Measurements from ENCODE around the gene ATP13A2.
"Not testable (repeated sequence)": the region's sequence is repeated elsewhere in the genome, so short reads cannot be mapped to it uniquely, and the experiment has no call there.

The ATP13A2 gene

GRCh38 chr1:16954579-16954978, 57.1 kb downstream of the ATP13A2 start:
- no peaks in the 10 kb centered on the region for H3K27me3 ChIP-seq (replicated peaks; ENCODE audit: control insufficient read depth, insufficient read depth, low read length)
- DNase-seq (ENCODE audit: low read depth) = no peak
- no peaks in the 10 kb centered on the region for H3K36me3 ChIP-seq (ENCODE audit: control insufficient read depth, insufficient read depth, low read length, severe bottlenecking)
- H3K4me1 ChIP-seq (ENCODE audit: control insufficient read depth, insufficient read depth, low read length) = peaks cover 8% of the 10 kb centered on the region
- no peak overlapping the region for H3K4me3 ChIP-seq (ENCODE audit: low read length)
- H3K9me3 ChIP-seq (ENCODE audit: control insufficient read depth, low read length) = no peaks in the 10 kb centered on the region
- H3K9ac ChIP-seq (ENCODE audit: low read length) = no peak overlapping the region

GRCh38 chr1:16952376-16952775, 59.4 kb downstream of the ATP13A2 start:
- H3K27me3 ChIP-seq (replicated peaks; ENCODE audit: control insufficient read depth, insufficient read depth, low read length); H3K9ac ChIP-seq (ENCODE audit: low read length); DNase-seq (ENCODE audit: low read depth); H3K4me3 ChIP-seq (ENCODE audit: low read length); H3K9me3 ChIP-seq (ENCODE audit: control insufficient read depth, low read length); H3K36me3 ChIP-seq (ENCODE audit: control insufficient read depth, insufficient read depth, low read length, severe bottlenecking): not testable (repeated sequence)
- H3K4me1 ChIP-seq (ENCODE audit: control insufficient read depth, insufficient read depth, low read length) = peaks cover 12% of the 10 kb centered on the region

- H3K4me1 ChIP-seq (ENCODE audit: control insufficient read depth, insufficient read depth, low read length); H3K36me3 ChIP-seq (ENCODE audit: control insufficient read depth, insufficient read depth, low read length, severe bottlenecking); H3K9me3 ChIP-seq (ENCODE audit: control insufficient read depth, low read length); DNase-seq (ENCODE audit: low read depth); H3K4me3 ChIP-seq (ENCODE audit: low read length); H3K27me3 ChIP-seq (replicated peaks; ENCODE audit: control insufficient read depth, insufficient read depth, low read length): not testable (repeated sequence)
- peak overlapping the region; percentile 34 for H3K9ac ChIP-seq (ENCODE audit: low read length)
Observed at GRCh38 chr1:16949026-16949425, 62.7 kb downstream of the ATP13A2 start.

DNA sequence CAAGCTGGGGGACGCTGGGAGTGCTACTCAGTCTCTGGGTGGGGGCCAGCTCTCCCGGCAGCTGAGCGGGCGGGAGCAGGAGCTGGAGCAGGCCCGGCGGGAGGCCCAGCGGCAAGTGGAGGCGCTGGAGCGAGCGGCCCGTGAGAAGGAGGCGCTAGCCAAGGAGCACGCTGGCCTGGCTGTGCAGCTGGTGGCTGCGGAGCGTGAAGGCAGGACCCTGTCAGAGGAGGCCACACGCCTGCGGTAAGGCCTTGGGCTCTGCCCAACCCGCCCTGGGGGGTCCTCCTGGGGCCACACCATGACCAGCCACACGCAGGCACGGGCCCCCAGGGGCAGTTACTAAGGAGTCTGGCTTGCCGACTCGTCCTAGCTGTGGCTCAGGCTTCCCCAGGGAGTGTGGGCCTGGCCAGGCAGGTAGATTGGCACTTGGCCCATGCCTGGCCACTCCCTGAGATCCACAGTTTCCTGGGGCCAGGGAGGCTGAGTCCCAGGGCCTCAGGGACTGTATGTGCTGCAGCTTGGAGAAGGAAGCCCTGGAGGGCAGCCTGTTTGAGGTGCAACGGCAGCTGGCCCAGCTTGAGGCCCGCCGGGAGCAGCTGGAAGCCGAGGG, 63.3 kb downstream of the ATP13A2 start:
- not testable (repeated sequence) for H3K27me3 ChIP-seq (replicated peaks; ENCODE audit: control insufficient read depth, insufficient read depth, low read length); DNase-seq (ENCODE audit: low read depth); H3K36me3 ChIP-seq (ENCODE audit: control insufficient read depth, insufficient read depth, low read length, severe bottlenecking); H3K9ac ChIP-seq (ENCODE audit: low read length); H3K4me3 ChIP-seq (ENCODE audit: low read length); H3K4me1 ChIP-seq (ENCODE audit: control insufficient read depth, insufficient read depth, low read length); H3K9me3 ChIP-seq (ENCODE audit: control insufficient read depth, low read length)

GRCh38 chr1:16946646-16947045, 65.1 kb downstream of the ATP13A2 start:
- H3K9ac ChIP-seq (ENCODE audit: low read length) = no peak overlapping the region
- H3K9me3 ChIP-seq (ENCODE audit: control insufficient read depth, low read length) = no peaks in the 10 kb centered on the region
- no peak overlapping the region for H3K4me3 ChIP-seq (ENCODE audit: low read length)
- no peak for DNase-seq (ENCODE audit: low read depth)
- peaks cover 4% of the 10 kb centered on the region for H3K4me1 ChIP-seq (ENCODE audit: control insufficient read depth, insufficient read depth, low read length)
- H3K27me3 ChIP-seq (replicated peaks; ENCODE audit: control insufficient read depth, insufficient read depth, low read length) = no peaks in the 10 kb centered on the region
- H3K36me3 ChIP-seq (ENCODE audit: control insufficient read depth, insufficient read depth, low read length, severe bottlenecking) = no peaks in the 10 kb centered on the region

- not testable (repeated sequence) for H3K9ac ChIP-seq (ENCODE audit: low read length); DNase-seq (ENCODE audit: low read depth); H3K4me1 ChIP-seq (ENCODE audit: control insufficient read depth, insufficient read depth, low read length); H3K4me3 ChIP-seq (ENCODE audit: low read length); H3K27me3 ChIP-seq (replicated peaks; ENCODE audit: control insufficient read depth, insufficient read depth, low read length); H3K9me3 ChIP-seq (ENCODE audit: control insufficient read depth, low read length); H3K36me3 ChIP-seq (ENCODE audit: control insufficient read depth, insufficient read depth, low read length, severe bottlenecking)
Observed at GRCh38 chr1:16946185-16946584, 65.5 kb downstream of the ATP13A2 start.

DNA sequence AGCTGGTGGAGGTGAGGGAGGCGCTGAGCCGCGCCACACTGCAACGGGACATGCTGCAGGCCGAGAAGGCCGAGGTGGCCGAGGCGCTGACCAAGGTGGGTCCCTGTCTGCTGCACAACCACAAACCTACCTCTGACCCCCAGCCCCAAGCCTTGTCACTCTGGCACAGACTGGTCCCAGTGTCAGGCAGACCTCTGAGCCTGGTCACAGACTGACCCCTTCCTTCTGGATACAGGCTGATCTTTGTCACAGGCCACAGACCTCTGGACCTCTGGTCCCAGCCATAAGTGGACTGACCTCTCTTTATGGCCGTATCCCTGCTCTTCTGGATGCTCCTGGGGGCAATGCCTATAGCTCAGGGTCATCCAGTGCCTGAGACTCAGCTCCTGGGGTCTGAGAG, 66.2 kb downstream of the ATP13A2 start:
- H3K4me3 ChIP-seq (ENCODE audit: low read length); H3K9ac ChIP-seq (ENCODE audit: low read length); H3K36me3 ChIP-seq (ENCODE audit: control insufficient read depth, insufficient read depth, low read length, severe bottlenecking); H3K4me1 ChIP-seq (ENCODE audit: control insufficient read depth, insufficient read depth, low read length); H3K9me3 ChIP-seq (ENCODE audit: control insufficient read depth, low read length); H3K27me3 ChIP-seq (replicated peaks; ENCODE audit: control insufficient read depth, insufficient read depth, low read length); DNase-seq (ENCODE audit: low read depth): not testable (repeated sequence)

GRCh38 chr1:16944038-16944437, 67.7 kb downstream of the ATP13A2 start:
- no peak overlapping the region for H3K4me3 ChIP-seq (ENCODE audit: low read length)
- H3K36me3 ChIP-seq (ENCODE audit: control insufficient read depth, insufficient read depth, low read length, severe bottlenecking) = no peaks in the 10 kb centered on the region
- no peak for DNase-seq (ENCODE audit: low read depth)
- no peaks in the 10 kb centered on the region for H3K27me3 ChIP-seq (replicated peaks; ENCODE audit: control insufficient read depth, insufficient read depth, low read length)
- no peaks in the 10 kb centered on the region for H3K9me3 ChIP-seq (ENCODE audit: control insufficient read depth, low read length)
- H3K9ac ChIP-seq (ENCODE audit: low read length) = no peak overlapping the region
- no peaks in the 10 kb centered on the region for H3K4me1 ChIP-seq (ENCODE audit: control insufficient read depth, insufficient read depth, low read length)

- not testable (repeated sequence) for DNase-seq (ENCODE audit: low read depth); H3K27me3 ChIP-seq (replicated peaks; ENCODE audit: control insufficient read depth, insufficient read depth, low read length); H3K9ac ChIP-seq (ENCODE audit: low read length); H3K9me3 ChIP-seq (ENCODE audit: control insufficient read depth, low read length); H3K4me3 ChIP-seq (ENCODE audit: low read length); H3K4me1 ChIP-seq (ENCODE audit: control insufficient read depth, insufficient read depth, low read length); H3K36me3 ChIP-seq (ENCODE audit: control insufficient read depth, insufficient read depth, low read length, severe bottlenecking)
Observed at GRCh38 chr1:16939386-16940180, 72.1 kb downstream of the ATP13A2 start.

GRCh38 chr1:16938351-16939321, 73.1 kb downstream of the ATP13A2 start:
- no peak overlapping the region for H3K4me3 ChIP-seq (ENCODE audit: low read length)
- H3K27me3 ChIP-seq (replicated peaks; ENCODE audit: control insufficient read depth, insufficient read depth, low read length) = no peaks in the 10 kb centered on the region
- H3K9me3 ChIP-seq (ENCODE audit: control insufficient read depth, low read length) = no peaks in the 10 kb centered on the region
- H3K9ac ChIP-seq (ENCODE audit: low read length) = no peak overlapping the region
- DNase-seq (ENCODE audit: low read depth) = no peak
- peaks cover 5% of the 10 kb centered on the region for H3K36me3 ChIP-seq (ENCODE audit: control insufficient read depth, insufficient read depth, low read length, severe bottlenecking)
- no peaks in the 10 kb centered on the region for H3K4me1 ChIP-seq (ENCODE audit: control insufficient read depth, insufficient read depth, low read length)

GRCh38 chr1:16936580-16936979, 75.1 kb downstream of the ATP13A2 start:
- H3K9me3 ChIP-seq (ENCODE audit: control insufficient read depth, low read length); H3K9ac ChIP-seq (ENCODE audit: low read length); H3K4me1 ChIP-seq (ENCODE audit: control insufficient read depth, insufficient read depth, low read length); DNase-seq (ENCODE audit: low read depth); H3K4me3 ChIP-seq (ENCODE audit: low read length); H3K36me3 ChIP-seq (ENCODE audit: control insufficient read depth, insufficient read depth, low read length, severe bottlenecking); H3K27me3 ChIP-seq (replicated peaks; ENCODE audit: control insufficient read depth, insufficient read depth, low read length): not testable (repeated sequence)

Data from adipocyte (in vitro differentiated cells).